CD4-positive, alpha-beta memory T cell (primary cell): ENCODE measurements around the gene RHOT1. TPM values are rescaled to one million over a fixed set of nuclear protein-coding genes. Genes with fewer than 3 reads are reported as not detected.
"Not testable (repeated sequence)": the region's sequence is repeated elsewhere in the genome, so short reads cannot be mapped to it uniquely, and the experiment has no call there.

Source experiments
- CTCF ChIA-PET: fragments of 350-600 bp; sonication (Branson Sonifier 250); formaldehyde crosslinking; loops from one replicate; lab custom pipeline; 2021; ENCODE audit warnings: inconsistent platforms; ENCODE audit not compliant: partially characterized antibody; lab: Charles Lee
- POLR2A ChIA-PET: fragments of 350-600 bp; sonication (Branson Sonifier 250); formaldehyde crosslinking; loops from one replicate; lab custom pipeline; 2021; ENCODE audit not compliant: partially characterized antibody; lab: Charles Lee
- DNase-seq, 5 donors: peaks; one replicate each; pipeline versions ENCODE4 v3.0.0 to v3.0.0-alpha.2; 2020 to 2022; ENCODE audit warnings: mixed read lengths in 1 of 5
- H3K27ac ChIP-seq: one replicate; pipeline ENCODE4 v1.7.0; 2013; ENCODE audit warnings: low read depth, low read length
- H3K27me3 ChIP-seq: 2 replicates; pipeline ENCODE4 v1.7.0; 2013; ENCODE audit warnings: mild to moderate bottlenecking, low read length, moderate library complexity; ENCODE audit not compliant: insufficient read depth
- H3K36me3 ChIP-seq: 2 replicates; pipeline ENCODE4 v1.7.0; 2013; ENCODE audit warnings: mild to moderate bottlenecking, low read length, moderate library complexity; ENCODE audit not compliant: insufficient read depth
- H3K4me1 ChIP-seq: 2 replicates; pipeline ENCODE4 v1.7.0; 2013; ENCODE audit warnings: mild to moderate bottlenecking, low read length, moderate library complexity; ENCODE audit not compliant: insufficient read depth
- H3K4me3 ChIP-seq, 2 donors: one replicate each; pipeline ENCODE4 v1.7.0; 2013; ENCODE audit warnings: low read length in 2 of 2, mild to moderate bottlenecking in 1 of 2
- H3K9me3 ChIP-seq, 2 donors: one replicate each; pipeline ENCODE4 v1.7.0; 2013; ENCODE audit warnings: low read length in 2 of 2, control low read depth in 1 of 2; ENCODE audit not compliant: control insufficient read depth in 1 of 2
- H3K27ac Mint-ChIP-seq, 7 donors: one replicate each; pipeline ENCODE4 v1.8.0; 2020 to 2021; ENCODE audit warnings: mixed read lengths in 7 of 7, mild to moderate bottlenecking in 6 of 7, inconsistent platforms in 3 of 7, moderate library complexity in 3 of 7
- H3K27me3 Mint-ChIP-seq, 2 donors: one replicate each; pipeline ENCODE4 v1.8.0; 2020 to 2021; ENCODE audit warnings: mixed read lengths in 2 of 2
- H3K36me3 Mint-ChIP-seq, 2 donors: one replicate each; pipeline ENCODE4 v1.8.0; 2020 to 2021; ENCODE audit warnings: mixed read lengths in 2 of 2, inconsistent platforms in 1 of 2, mild to moderate bottlenecking in 1 of 2
- H3K4me1 Mint-ChIP-seq, 4 donors: one replicate each; pipeline ENCODE4 v1.8.0; 2020 to 2021; ENCODE audit warnings: mixed read lengths in 4 of 4, mild to moderate bottlenecking in 1 of 4
- H3K4me3 Mint-ChIP-seq, 8 donors: one replicate each; pipeline ENCODE4 v1.8.0; 2020 to 2021; ENCODE audit warnings: mixed read lengths in 8 of 8, mild to moderate bottlenecking in 7 of 8, moderate library complexity in 6 of 8, inconsistent platforms in 3 of 8
- H3K9me3 Mint-ChIP-seq, 8 donors: one replicate each; pipeline ENCODE4 v1.8.0; 2020 to 2021; ENCODE audit warnings: mixed read lengths in 8 of 8, mild to moderate bottlenecking in 5 of 8, inconsistent platforms in 3 of 8, moderate library complexity in 1 of 8
- intact Hi-C: fragments of 100-400 bp; cut with micrococcal nuclease; formaldehyde crosslinking; loops from one replicate; pipeline ENCODE4 v1.15.1; 2023
- polyA plus RNA-seq, 2 donors: library from polyadenylated mRNA; unstranded; fragments of 300-500 nt; fragmentation: Illumina TruSeq; gene quantifications; one replicate each; pipeline ENCODE4 v1.2.3, GENCODE V29; 2021
- total RNA-seq, 2 experiments: library from RNA; stranded (reverse); gene quantifications; one replicate each; pipeline ENCODE4 v1.2.3, GENCODE V29; 2021

Gene RHOT1
- total and polyA plus RNA-seq, 4 experiments from 2014 or later: 26.9 to 33.9 (median 29.9) TPM

DNA sequence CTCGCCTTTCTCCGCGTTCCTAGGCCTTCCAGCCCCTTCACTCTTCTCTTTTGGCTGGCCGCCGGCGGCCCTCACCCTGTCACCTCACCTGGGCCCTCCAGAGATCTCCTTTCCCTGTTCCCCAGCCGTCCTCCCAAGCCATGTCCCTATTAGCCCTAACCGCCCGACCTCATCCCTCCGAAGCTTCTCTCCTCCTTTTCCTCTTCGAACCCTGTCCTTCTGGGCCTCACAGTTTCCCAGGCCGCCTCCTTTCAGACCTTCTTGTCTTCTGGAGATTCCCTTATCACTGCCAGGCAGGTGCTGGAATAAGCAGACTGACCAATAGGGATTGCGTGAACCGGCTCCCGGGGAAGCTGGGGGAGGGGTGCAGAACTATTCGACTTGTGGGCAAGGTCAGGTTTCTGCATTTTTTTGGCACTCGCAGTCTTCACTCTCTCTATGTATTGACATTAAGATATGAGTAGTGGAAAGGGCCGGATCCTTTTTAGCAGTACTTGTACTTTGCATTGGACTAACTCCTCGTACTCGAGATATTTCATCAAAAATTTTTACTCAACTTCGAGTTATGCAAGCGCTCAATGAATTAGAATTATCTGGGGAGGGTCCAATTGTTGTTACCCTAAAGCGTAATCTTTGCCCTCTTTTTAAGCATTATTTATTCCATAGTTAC lies 690 bp downstream of the RHOT1 start:
- ChIA-PET CTCF (interaction anchor here (0.5 to 6.3 kb wide), 6 partner anchors 8 to 257 kb away, joined by 3 to 82 read pairs (median 6); partner anchors contain the start of gene LRRC37B), POLR2A (interaction anchor here (1.0 to 5.1 kb wide), 4 partner anchors 15 to 654 kb away, joined by 3 to 33 read pairs (median 8); partner anchors contain the start of genes LRRC37B and UTP6)
- H3K9me3 Mint-ChIP-seq: no peaks in the 10 kb centered on the region
- H3K27ac ChIP-seq: peak overlapping the region; percentile 63
- H3K27ac Mint-ChIP-seq: peak overlapping the region; percentile 74 to 98 (median 90)
- H3K4me3 ChIP-seq: peak overlapping the region; percentile 81 to 88
- peak in 1 of 5 donors; percentile 46 for DNase-seq
- H3K27me3 ChIP-seq: no peaks in the 10 kb centered on the region
- peaks cover 47% of the 10 kb centered on the region for H3K4me1 ChIP-seq
- H3K9me3 ChIP-seq: no peaks in the 10 kb centered on the region
- peaks cover 21 to 54% (median 33%) of the 10 kb centered on the region in 4 donors for H3K4me1 Mint-ChIP-seq
- H3K36me3 Mint-ChIP-seq: peaks cover 0 to 10% of the 10 kb centered on the region in 2 donors
- H3K4me3 Mint-ChIP-seq: peak overlapping the region; percentile 92 to 98 (median 96)
- no peaks in the 10 kb centered on the region for H3K36me3 ChIP-seq
- H3K27me3 Mint-ChIP-seq: no peaks in the 10 kb centered on the region
- intact Hi-C loops: no loop called here

DNA sequence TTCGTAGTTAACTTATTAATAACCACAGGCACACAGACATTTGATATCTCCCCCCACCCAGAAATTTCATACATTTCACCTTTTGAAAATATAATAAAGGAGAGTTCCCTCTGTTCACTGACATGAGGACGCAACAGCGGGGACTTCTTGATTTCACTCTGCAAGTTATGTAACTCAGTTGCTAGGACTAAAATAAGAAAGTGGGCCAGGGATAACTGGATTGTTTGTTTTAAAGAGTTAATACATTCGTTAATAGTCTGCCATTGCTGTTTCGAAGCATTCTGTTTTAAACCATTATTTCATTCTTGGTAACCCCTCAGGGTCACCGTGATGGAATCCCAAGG lies 1.2 kb downstream of the RHOT1 start:
- Histone ChIP-seq H3K9me3 (no peaks in the 10 kb centered on the region), H3K4me3 (peak overlapping the region in 1 of 2 donors; percentile 81), H3K4me1 (peaks cover 52% of the 10 kb centered on the region), H3K27ac (no peak overlapping the region), H3K27me3 (no peaks in the 10 kb centered on the region), H3K36me3 (no peaks in the 10 kb centered on the region)
- DNase-seq: no peak
- Mint-ChIP-seq H3K4me3 (peak overlapping the region; percentile 92 to 98 (median 96)), H3K9me3 (no peaks in the 10 kb centered on the region), H3K27me3 (no peaks in the 10 kb centered on the region), H3K36me3 (peaks cover 0 to 13% of the 10 kb centered on the region in 2 donors), H3K27ac (peak overlapping the region in 6 of 7 donors; percentile 43 to 98 (median 89)), H3K4me1 (peaks cover 24 to 59% (median 37%) of the 10 kb centered on the region in 4 donors)
- intact Hi-C loops: no loop called here
- CTCF ChIA-PET: interaction anchor here (6.3 kb wide), 1 partner anchor 16 kb away, joined by 82 read pairs; no protein-coding TSS in a partner anchor
- POLR2A ChIA-PET: interaction anchor here (5.1 kb wide), 1 partner anchor 136 kb away, joined by 33 read pairs; the partner anchor contains the start of gene LRRC37B

DNA sequence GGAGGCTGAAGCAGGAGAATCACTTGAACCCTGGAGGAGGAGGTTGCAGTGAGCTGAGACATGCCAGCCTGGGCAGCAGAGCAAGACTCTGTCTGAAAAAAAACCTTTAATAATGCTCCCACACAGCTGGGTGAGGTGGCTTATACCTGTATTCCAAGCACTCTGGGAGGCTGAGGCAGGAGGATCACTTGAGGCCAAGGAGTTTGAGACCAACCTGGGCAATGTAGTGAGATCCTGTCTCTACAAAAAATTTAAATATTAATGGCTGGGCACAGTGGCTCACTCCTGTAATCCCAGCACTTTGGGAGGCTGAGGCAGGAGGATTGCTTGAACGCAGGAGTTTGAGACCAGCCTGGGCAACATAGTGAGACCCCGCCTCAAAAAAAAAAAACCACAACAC lies 2.1 kb downstream of the RHOT1 start:
- H3K4me3 ChIP-seq, CTCF ChIA-PET, H3K27ac ChIP-seq, H3K36me3 ChIP-seq, H3K9me3 ChIP-seq, DNase-seq, H3K27me3 Mint-ChIP-seq, H3K27ac Mint-ChIP-seq, intact Hi-C loops, H3K9me3 Mint-ChIP-seq, H3K27me3 ChIP-seq: not testable (repeated sequence)
- H3K4me1 ChIP-seq: peaks cover 51% of the 10 kb centered on the region
- POLR2A ChIA-PET: interaction anchor here (5.1 kb wide), 1 partner anchor 137 kb away, joined by 33 read pairs; the partner anchor contains the start of gene LRRC37B
- Mint-ChIP-seq H3K36me3 (peaks cover 0 to 16% of the 10 kb centered on the region in 2 donors), H3K4me1 (peaks cover 25 to 58% (median 36%) of the 10 kb centered on the region in 4 donors), H3K4me3 (peak overlapping the region in 3 of 8 donors; percentile 96 to 97 (median 97))

DNA sequence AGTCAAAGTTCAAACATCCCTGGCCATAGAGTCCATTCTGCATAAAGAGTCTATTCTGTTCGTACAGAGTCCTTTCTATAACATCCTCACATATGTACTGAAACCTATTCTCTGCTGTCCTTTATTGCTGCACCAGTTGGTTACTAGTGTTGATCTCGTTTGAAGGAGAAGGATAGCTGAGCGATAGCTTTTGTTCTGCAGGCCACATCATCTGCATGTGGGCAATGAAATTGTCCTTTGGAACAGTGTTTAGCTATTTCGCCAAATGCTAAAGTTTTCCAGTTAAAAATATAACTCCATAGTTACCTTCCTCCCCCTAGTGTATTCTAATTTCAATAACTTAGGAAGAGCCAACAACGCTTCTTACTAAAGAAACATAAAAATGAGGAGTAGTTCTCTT lies 6.0 kb downstream of the RHOT1 start:
- no peak for DNase-seq
- Histone ChIP-seq H3K27me3 (no peaks in the 10 kb centered on the region), H3K4me1 (peaks cover 53% of the 10 kb centered on the region), H3K9me3 (no peaks in the 10 kb centered on the region), H3K4me3 (no peak overlapping the region), H3K36me3 (peaks cover 8% of the 10 kb centered on the region), H3K27ac (no peak overlapping the region)
- Mint-ChIP-seq H3K27me3 (no peaks in the 10 kb centered on the region), H3K9me3 (no peaks in the 10 kb centered on the region), H3K36me3 (peaks cover 12 to 25% of the 10 kb centered on the region in 2 donors), H3K4me3 (no peak overlapping the region), H3K27ac (no peak overlapping the region), H3K4me1 (peaks cover 27 to 63% (median 37%) of the 10 kb centered on the region in 4 donors)
- ChIA-PET POLR2A (no interaction called here), CTCF (interaction anchor here (6.7 kb wide), 1 partner anchor 8 kb away, joined by 37 read pairs; the partner anchor contains the start of gene RHOT1)
- intact Hi-C loops: no loop called here

DNA sequence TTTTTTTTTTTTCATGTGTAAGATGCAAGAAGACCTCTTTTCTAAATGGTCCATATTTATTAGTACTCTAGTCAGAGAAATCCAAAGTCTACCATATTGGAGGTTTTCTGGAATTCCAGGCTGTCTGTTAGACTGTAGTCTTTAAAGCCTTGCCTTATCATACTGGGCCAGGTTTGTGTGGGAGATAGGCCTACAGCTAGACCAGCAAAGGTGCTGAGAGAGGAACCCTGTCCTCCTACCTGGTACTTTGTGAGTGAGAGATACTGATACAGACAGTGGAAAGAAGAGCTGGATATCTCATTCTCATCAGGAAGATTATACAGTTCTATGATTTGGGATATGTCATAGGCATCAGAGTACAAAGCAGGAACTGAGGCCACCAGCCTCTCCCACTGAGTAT lies 8.1 kb downstream of the RHOT1 start:
- no peaks in the 10 kb centered on the region for H3K9me3 Mint-ChIP-seq
- POLR2A ChIA-PET: no interaction called here

DNA sequence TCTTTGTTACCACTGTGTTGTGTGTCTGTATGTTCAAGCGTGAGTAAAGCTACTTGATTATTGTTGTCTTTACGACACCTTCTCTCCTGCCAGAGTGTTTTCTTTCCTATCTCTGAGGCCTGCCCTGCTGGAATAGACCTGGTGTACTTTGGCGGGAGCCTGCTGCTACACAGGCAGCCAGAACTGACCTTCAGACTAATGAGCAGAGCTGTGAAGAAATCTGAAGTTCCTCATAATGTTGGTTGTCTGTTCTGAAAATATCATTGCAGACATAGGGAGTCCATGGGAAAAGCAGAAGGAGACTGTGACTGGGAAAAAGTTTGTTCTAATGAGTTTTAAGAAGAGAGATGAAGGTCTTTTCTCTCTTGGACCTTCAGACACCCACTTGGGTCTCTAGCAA lies 9.8 kb downstream of the RHOT1 start:
- Mint-ChIP-seq H3K27ac (peak overlapping the region in 2 of 7 donors; percentile 10 to 50), H3K36me3 (peaks cover 26 to 38% of the 10 kb centered on the region in 2 donors), H3K4me1 (peaks cover 19 to 45% (median 23%) of the 10 kb centered on the region in 4 donors), H3K9me3 (no peaks in the 10 kb centered on the region), H3K4me3 (no peak overlapping the region), H3K27me3 (no peaks in the 10 kb centered on the region)
- no peaks in the 10 kb centered on the region for H3K27me3 ChIP-seq
- peaks cover 35% of the 10 kb centered on the region for H3K4me1 ChIP-seq
- intact Hi-C loops: no loop called here
- H3K4me3 ChIP-seq: no peak overlapping the region
- H3K9me3 ChIP-seq: no peaks in the 10 kb centered on the region
- POLR2A ChIA-PET: no interaction called here
- H3K36me3 ChIP-seq: peaks cover 8% of the 10 kb centered on the region
- no peak for DNase-seq
- CTCF ChIA-PET: interaction anchor here (6.7 kb wide), 1 partner anchor 12 kb away, joined by 37 read pairs; the partner anchor contains the start of gene RHOT1
- H3K27ac ChIP-seq: no peak overlapping the region

More for the DNA sequence above, 8.1 kb downstream of the RHOT1 start:
- peaks cover 20 to 51% (median 28%) of the 10 kb centered on the region in 4 donors for H3K4me1 Mint-ChIP-seq
- no peaks in the 10 kb centered on the region for H3K27me3 ChIP-seq
- H3K36me3 Mint-ChIP-seq: peaks cover 19 to 31% of the 10 kb centered on the region in 2 donors
- intact Hi-C loops: no loop called here
- no peak overlapping the region for H3K4me3 ChIP-seq
- H3K27me3 Mint-ChIP-seq: no peaks in the 10 kb centered on the region
- H3K36me3 ChIP-seq: peaks cover 8% of the 10 kb centered on the region
- no peaks in the 10 kb centered on the region for H3K9me3 ChIP-seq
- no peak for DNase-seq
- H3K4me1 ChIP-seq: peaks cover 37% of the 10 kb centered on the region
- H3K27ac ChIP-seq: no peak overlapping the region
- no peak overlapping the region for H3K4me3 Mint-ChIP-seq
- CTCF ChIA-PET: interaction anchor here (1.0 to 6.7 kb wide), 2 partner anchors 10 to 53 kb away, joined by 3 to 37 read pairs; partner anchors contain the start of gene RHOT1
- peak overlapping the region in 4 of 7 donors; percentile 4 to 72 (median 32) for H3K27ac Mint-ChIP-seq

DNA sequence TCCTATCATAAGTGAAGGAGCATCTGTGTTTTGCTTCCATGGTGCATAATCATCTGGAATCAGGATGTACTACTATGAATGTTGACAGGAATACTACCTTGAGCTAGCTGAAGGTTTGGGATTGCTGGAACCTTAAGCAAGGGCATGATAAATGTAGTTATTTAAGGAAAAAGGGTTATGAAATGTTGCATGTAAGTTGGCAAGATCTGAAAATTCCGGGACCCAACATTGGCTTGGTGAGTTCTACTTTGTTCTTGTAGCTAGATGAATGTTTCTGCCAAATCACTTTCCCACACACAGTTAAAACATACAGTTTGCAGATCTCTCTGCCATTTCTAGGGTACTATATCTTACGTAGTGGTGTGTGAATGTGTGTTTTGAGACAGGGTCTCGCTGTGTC lies 13.6 kb downstream of the RHOT1 start:
- H3K4me3 Mint-ChIP-seq: no peak overlapping the region
- no peaks in the 10 kb centered on the region for H3K27me3 Mint-ChIP-seq
- H3K27me3 ChIP-seq: no peaks in the 10 kb centered on the region
- H3K9me3 Mint-ChIP-seq: no peaks in the 10 kb centered on the region
- H3K27ac ChIP-seq: no peak overlapping the region
- H3K4me3 ChIP-seq: no peak overlapping the region
- peaks cover 7 to 20% (median 9%) of the 10 kb centered on the region in 4 donors for H3K4me1 Mint-ChIP-seq
- H3K36me3 ChIP-seq: peaks cover 19% of the 10 kb centered on the region
- no peak for DNase-seq
- POLR2A ChIA-PET: no interaction called here
- H3K4me1 ChIP-seq: peaks cover 7% of the 10 kb centered on the region
- no peak overlapping the region for H3K27ac Mint-ChIP-seq
- peaks cover 36 to 53% of the 10 kb centered on the region in 2 donors for H3K36me3 Mint-ChIP-seq
- CTCF ChIA-PET: no interaction called here
- intact Hi-C loops: no loop called here
- no peaks in the 10 kb centered on the region for H3K9me3 ChIP-seq
